ENCODE data around the gene DENND6B.

DNA sequence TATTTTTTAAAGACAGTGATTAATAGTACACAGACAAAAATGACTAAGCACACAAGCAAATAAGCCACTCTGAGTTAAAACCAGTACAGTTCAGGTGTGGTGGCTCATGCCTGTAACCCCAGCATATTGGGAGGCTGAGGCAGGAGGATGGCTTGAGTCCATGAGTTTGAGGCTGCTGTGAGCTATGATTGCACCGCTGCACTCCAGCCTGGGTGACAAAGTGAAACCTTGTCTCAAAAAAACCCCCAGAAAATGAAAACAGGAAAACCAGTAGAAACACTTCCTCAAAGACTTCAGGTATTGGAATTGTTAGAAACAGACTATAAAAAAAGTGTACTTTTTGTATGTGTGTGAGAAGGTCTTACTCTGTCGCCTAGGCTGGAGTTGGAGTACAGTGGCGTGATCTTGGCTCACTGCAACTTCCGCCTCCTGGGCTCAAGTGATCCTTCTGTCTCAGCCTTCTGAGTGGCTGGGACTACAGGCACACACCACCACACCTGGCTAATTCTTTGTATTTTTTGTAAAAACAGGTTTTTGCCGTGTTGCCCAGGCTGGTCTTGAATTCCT is 49.4 kb upstream of the DENND6B start:
- TF ChIP-seq CTCF (IDR thresholded peaks at IDR 0.05; ENCODE audit: low read depth, low read length) (no peak), EZH2phosphoT487 (IDR thresholded peaks at IDR 0.05; ENCODE audit: low read depth) (no peak)
